ENCODE results near the gene BCL11B.

DNA sequence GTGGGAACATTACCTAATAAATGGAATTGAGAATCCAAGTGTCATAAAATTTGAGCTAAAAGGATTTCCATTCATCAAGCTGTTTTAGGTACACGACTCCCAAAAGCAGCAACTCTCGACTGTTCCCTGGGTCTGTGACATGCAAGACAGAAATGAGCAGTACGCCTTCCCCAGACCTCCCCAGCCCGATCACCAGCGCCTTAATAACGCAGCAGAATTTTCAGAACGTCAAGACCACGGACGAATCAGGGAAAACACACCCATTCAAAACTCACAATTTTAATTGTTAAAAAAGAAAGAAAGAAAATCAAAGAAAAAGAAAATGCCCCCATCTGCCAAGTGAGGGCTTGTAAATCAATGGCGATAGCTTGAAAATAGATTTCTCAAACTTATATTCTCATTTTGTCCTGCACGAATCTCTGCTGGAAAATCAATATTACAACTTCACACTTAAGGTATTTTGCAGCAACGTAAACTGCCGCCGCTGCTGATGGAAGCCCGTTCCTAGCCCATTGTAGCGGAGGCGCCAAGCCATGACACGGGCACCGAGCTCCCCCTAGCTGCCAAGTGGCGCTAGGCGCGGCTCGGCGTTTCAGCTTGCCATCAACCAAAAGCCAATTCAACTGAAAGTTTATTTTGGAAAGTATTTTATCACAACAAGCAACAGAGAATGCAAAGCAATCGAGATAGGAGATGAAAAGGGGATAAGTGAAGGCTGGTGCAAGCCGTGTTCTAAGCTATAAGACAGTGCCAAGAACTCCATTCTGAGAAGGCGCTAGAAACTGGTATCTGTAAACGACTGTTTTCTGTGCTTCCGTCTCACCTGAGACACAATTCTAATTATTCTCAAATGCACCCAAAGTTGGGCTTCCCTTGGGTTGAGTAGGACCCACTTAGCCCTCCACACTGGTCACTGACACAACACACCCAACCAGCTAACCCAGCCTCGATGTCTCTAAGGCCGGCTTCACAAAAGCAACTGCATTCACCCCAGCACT is 5.5 kb downstream of the BCL11B start:
- TF ChIP-seq, protein P1, sequence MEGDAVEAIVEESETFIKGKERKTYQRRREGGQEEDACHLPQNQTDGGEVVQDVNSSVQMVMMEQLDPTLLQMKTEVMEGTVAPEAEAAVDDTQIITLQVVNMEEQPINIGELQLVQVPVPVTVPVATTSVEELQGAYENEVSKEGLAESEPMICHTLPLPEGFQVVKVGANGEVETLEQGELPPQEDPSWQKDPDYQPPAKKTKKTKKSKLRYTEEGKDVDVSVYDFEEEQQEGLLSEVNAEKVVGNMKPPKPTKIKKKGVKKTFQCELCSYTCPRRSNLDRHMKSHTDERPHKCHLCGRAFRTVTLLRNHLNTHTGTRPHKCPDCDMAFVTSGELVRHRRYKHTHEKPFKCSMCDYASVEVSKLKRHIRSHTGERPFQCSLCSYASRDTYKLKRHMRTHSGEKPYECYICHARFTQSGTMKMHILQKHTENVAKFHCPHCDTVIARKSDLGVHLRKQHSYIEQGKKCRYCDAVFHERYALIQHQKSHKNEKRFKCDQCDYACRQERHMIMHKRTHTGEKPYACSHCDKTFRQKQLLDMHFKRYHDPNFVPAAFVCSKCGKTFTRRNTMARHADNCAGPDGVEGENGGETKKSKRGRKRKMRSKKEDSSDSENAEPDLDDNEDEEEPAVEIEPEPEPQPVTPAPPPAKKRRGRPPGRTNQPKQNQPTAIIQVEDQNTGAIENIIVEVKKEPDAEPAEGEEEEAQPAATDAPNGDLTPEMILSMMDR (conservative IDR thresholded peaks at IDR 0.05 in 1 of 2, IDR thresholded peaks at IDR 0.05 in 1 of 2; ENCODE audit: low read depth in 1 of 2, low read length in 2 of 2): peak; percentile 98
- TF ChIP-seq EZH2 (IDR thresholded peaks at IDR 0.05; ENCODE audit: low read length, missing control alignments): no peak
